OCI-M2 (cell line): ENCODE measurements around the gene DCANP1.

Source experiments
- DNase-seq: peaks from one replicate; lab custom pipeline; 2025; ENCODE audit not compliant: unreplicated experiment; lab: John Stamatoyannopoulos, UW

Gene DCANP1

DNA sequence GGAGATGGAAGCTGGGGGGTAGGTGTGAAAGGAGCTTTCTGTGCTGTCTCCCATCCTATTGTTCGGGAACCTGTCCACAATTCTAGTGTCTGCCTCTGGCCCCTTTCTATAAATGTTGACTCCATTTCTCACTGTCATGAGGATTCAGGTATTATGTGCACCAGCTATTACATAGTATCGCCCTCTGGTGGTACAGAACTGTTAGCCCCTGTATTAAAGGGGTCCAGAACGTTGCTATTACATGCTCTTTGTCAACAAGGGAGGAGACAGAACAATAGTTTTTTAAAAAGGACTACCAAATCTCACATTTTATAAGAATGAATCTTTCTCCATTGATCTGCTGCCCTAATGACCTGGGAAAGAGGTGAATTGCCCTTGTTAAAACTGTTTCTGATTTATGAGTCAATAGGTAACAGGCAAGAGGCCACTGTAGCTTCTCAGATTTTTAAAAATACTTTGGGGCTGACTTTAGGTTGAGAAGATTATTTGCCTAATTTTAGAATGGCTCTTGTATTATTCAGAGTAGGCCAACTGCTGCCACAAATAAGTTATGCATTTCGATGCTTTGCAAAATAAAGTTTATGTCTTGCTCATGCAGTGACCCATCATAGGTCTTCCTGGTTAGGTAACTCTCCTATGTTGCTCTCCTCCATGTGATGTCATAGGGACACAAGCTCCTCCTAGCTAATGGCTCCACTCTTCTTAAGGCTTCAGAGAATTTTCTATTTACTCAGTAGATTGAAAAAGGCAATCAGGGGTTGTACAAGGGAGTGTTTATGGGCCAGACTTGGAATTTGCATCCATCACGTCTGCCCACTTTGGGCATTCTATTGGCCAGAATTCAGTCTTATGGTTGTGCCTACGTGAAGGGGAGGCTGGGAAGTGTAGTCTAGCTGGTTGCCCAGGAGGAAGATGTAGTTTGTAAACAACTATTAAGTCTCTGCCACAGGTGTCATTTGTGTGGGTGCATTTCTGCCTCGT, 20.8 kb downstream of the DCANP1 start:
- no peak for DNase-seq

DNA sequence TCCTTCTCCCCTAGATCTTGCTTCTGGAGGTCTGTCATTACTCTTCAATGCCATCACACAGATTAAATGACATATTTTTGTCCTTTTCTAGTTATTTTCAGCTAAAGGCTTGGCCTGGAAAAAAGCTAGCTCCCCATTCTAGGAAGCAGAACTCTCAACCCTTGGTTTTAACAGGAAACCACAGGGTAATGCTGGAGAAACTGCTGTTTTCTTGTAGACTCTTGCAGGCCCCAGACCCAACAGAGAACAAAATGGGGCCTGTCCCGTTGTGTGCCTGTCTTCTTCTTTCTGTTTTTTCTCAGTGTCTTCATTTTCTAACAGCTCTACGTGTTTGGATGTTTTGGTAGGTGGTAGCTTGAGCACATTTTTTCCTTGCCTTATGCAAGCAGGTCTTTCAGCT, 21.5 kb downstream of the DCANP1 start:
- DNase-seq: no peak

DNA sequence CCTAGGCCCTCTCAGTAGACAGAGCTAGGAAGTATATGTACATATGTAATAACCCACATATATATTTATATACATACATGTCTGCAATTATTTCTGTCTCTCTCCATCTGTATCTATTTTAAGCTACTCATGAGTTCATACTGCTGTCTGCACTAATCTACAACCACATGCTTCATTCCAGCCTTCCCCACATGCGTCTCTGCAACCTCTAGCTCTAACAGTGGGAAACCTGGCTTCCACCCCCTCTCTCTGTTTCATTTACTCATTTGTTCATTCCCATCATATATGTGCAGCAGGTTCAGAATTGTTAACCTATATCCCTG, 23.3 kb downstream of the DCANP1 start:
- no peak for DNase-seq

DNA sequence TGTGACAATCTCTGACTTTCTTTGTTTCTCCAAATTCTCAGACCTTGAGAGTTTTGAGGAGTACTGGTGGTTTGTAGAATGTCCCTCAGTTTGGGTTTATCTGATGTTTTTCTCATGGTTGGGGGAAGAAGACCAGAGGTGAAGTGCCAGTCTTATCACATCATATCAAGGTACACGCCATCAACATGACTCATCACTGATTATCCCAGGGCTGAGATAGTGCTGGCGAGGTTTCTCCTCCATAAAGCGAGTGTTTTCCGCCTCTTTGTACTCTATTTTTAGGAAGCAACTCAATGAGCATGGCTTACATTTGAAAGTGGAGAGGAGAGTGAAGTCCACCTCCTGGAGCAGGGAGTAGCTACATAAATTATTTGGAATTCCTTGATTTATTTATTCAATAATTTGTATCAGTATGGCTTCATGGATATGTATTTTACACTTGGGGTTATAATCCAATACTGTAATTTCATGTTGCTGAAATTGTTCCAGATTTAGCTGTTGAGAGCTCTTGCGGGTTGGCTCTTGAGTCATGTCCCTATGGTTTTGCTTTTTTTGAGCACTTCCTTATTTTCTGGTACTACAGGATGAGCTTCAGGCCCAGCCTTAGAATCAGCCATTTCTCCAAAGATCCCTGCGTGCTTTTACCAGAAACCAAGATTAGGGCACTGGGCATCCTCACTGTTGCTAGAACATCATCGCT, 23.9 kb downstream of the DCANP1 start:
- DNase-seq: no peak

DNA sequence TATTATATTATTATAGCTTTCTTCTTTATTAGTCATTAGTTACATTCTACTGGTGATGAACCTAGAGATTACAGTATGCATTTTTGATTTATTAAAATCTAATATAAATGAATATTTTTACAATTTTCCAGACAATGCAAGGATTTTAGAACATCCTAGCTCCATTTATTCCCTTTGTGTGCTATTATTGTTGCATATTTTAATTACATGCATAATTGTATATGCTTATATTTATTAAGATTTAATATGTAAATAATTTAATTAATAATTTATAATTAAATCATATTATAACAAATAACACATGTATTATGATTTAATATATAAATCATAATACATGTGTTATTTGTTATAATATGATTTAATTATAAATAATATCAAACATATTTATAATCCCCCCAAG, 24.7 kb downstream of the DCANP1 start:
- no peak for DNase-seq

DNA sequence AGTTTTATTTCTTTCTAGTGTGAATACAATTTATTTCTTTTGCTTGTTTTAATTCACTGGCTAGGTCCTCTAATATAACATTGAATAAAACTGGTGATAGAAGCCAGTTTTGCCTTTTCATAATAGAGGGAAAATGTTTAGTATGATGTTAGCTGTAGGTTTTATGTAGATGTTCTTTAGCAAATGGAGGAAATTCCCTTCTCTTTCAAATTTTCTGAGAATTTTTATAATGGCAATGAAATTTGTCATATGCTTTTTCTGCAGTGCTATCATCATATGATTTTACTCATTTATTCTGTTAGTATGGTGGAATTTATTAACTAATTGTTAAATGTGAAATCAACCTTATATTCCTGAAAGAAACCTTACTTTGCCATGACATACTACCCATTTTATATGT, 30.1 kb downstream of the DCANP1 start:
- no peak for DNase-seq

DNA sequence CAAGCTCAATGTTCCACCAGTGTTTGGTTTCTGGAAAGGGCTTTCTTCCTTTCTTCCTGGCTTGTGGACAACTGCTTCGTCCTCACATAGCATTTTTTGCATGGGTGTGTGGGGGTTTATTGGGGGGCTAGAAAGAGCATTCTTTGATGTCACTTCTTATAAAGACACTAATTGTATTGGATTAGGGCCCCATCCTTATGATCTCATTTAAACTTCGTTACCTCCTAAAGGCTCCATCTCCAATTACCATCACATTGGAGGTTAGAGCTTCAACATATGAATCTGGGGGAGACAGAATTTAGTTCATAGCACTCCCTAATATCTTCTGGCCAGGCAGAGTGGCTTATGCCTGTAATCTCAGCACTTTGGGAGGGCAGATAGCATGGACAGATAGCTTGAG, 42.1 kb downstream of the DCANP1 start:
- DNase-seq: no peak

- DNase-seq: no peak
Measured at GRCh38 chr5:135402031-135402430, 45.1 kb downstream of the DCANP1 start.

DNA sequence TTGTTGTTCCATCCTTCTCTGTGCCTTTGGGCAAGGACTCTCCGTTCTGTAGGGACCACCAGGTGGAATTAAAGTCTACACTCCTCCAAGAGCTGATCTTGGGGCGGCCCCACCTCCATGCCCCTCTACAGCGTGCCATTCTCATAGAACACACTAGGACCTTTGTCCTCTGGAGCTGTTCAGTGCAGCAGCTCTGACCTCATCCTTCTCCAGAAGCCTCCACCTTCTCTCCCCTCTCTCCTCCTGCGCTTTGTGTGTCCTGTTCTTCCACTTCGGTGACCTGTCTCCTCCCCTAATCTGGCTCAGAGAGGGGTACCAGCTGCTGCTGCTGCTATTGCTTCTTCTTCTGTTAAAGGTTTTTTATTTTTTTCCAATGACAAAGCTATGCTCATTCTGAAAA, 46.3 kb downstream of the DCANP1 start:
- no peak for DNase-seq

DNA sequence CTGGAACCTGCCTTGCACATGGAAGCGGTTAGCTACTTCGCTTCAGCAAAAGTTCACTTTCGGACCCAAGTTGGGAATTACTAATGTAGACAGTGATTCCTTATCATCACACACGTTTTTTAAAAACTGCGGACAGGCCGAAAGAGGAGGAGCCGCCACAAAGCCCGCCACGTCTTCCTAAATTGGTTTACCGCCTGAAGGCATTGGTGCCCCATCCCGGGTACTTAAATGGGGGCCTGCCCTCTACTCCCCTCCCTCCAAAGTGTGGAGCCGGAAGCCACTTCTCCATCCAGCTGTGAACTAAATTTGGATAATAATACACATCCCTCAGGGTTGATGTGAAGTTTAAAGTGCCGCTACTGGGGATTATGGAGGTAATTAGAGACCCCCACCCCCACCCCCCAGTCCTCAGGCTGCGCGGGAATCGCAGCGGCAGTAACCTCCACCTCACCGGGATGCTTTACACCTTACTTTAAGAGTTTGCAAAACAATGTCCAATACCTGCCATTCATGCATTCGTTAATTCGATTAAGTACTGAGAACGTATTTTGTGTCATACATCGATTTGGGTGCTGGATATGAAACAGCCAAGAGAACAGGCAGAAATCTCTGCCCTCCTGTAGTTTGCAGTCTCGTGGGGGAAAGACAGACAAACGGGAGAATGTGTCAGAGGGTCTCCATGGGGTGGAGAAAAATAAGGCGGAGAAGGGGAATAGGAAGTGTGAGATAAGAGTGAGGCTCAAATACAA, 47.2 kb downstream of the DCANP1 start:
- no peak for DNase-seq

DNA sequence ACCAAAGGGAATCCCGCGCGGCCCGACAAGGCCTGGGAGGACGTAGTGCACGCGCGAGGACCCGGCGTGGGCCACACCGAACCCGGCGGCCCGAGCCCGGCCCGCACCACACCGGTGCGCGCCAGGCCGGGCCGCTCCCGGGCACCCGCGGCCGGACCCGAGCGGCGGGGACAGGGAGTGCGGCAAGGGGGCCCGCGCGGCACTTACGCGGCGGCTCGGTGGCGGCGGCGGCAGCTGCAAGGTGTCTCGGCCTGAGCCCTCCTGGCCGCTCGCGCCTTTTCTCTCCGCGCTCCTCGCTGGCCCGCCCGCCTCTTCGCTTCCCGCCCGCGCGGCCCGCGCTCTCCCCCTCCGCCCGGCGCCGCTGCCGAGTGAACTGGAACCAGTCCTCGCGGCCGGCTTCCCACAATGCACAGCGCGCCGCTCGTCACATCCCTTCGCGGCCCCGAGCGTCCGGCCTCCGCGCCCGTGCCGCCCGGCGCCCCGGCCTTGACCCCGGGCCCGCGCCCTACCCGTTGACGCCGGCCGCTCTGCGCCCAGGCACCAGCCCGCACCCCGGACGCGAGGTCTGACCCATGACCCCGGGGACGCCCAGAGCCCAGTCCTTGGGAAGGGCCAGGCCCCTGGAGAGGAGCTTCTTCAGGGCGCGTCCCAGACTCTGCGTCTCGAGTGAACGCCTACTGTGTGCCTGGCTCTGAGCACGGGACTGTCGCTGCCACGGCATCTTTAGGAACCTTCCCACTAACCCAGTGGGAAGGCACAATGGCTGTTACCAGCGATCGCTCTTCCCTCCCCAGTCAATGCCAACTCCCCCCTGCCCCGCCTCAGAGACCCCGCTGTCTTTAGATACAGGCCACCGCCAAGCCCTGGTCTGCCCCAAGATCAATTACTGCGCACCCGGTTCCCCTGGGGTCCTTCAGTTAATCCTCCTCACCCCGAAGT, 48.0 kb downstream of the DCANP1 start, which contains the start of gene MACROH2A1:
MACROH2A1 (minus strand) TSS at position 377 of the 939 bp plus-strand sequence. CDS start 10,138 bp downstream, outside the sequence.
- DNase-seq: peak; percentile 12

DNA sequence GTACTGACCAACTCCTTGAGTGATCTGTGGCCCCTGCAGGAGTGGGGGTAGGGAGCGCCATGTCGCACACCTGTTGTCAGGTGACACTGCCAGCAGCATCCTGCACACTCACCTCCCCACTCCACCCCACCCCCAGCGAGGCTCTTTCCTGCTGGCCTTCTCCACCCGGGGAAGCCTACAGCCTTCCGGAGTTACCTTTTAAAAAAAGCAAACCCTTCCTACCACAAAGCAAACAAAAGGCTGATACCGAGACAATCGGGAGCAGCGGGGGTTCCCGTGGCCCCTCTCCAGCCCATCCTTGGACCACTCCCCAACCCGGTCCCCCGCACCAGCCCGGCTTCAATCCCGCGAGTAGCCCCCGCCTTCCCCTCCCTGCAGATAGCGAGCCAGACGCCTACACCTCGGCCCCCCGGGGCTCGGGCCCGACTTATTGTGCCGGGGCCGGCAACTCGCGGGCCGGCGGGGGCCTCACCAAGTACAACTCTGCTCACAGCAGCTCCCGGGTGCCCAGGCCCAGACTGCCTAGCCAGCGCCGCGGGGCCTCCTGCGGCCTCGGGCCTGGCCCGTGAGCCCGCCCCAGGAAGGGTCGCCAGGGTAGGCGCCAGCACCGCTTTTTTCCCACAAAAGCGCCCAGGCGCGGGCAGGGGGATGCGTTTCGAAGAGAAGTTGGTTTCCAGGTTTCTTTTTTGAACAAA, 48.8 kb downstream of the DCANP1 start:
- no peak for DNase-seq

DNA sequence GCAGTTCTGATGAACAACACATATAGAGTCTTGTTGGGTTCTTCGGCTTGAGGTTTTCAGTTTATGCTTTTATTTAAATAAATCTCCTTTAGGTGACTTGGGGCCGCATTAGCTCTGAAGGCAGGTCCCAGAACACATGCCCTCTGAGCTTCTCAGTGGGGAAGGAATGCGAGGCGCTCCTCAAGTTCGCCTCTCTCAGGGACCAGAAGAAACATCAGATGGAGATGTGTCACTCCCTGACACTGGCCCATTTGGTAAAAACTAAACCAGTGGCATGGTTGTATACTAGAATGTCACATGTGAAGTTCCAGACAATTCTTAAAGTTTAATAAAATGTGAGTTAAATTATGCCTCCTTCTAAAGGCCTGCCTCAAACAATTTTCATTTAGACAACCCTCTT, 50.1 kb downstream of the DCANP1 start:
- no peak for DNase-seq

- DNase-seq: no peak
Measured at GRCh38 chr5:135396459-135397055, 50.6 kb downstream of the DCANP1 start.

DNA sequence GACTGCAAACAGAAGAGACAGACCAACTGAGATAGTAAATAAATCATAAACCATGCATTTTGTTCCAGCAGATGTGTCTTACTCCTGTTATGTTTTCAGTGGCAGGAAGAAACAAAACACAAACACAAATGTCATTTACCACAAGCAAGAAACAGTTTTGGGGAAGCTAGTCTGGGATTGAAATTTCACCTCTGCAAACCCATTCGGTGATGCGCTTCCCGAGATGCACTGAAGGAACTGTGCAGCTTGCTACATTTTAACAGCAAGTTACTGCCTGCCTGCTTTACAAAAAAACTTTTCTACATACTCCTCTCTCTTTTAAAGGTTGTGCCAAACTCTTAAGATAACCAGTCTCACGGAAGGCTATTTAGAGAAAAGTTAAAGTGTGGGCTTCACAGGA, 51.3 kb downstream of the DCANP1 start:
- no peak for DNase-seq

DNA sequence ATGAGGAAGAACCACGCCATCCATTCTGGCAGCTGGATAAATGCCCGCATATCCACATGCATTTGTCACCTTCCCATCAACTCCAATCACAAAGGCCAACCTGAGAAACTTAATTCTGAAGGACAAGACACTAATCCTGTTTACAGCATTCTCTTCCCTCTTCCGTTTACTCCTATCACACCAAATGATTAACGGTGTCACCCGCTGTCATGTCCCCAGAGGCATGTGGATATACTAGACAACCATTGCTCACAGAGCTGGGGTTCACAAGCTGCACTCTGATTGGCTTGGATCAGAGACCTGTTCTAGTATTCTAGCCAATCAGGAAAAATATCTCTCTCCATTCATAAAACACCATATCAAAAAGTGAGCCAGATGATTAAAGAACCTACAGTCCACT, 51.7 kb downstream of the DCANP1 start:
- no peak for DNase-seq
